Left lung (tissue), 10 donors: ENCODE results near the gene ZDHHC5. TPM values are rescaled to one million over a fixed set of nuclear protein-coding genes. Genes with fewer than 3 reads are reported as not detected.

Experiments
- ATAC-seq: fragments of 200-7000 bp; cut with Tn5 transposase; one replicate; pipeline ENCODE4 v1.9.1; 2020; ENCODE audit warnings: moderate library complexity
- DNase-seq, 4 donors: peaks; one replicate each; pipeline ENCODE4 v3.0.0-alpha.2; 2013 to 2020
- H3K27ac ChIP-seq, 2 donors: fragments of 200-600 bp; sonication (generic) in 1 of 2; one replicate each; pipeline versions ENCODE4 v1.5.0 to v1.8.0; 2020 to 2021
- H3K27me3 ChIP-seq, 2 donors: fragments of 200-600 bp; sonication (generic) in 1 of 2; one replicate each; pipeline versions ENCODE4 v1.5.0 to v1.8.0; 2020 to 2021
- H3K36me3 ChIP-seq, 2 donors: fragments of 200-600 bp; sonication (generic) in 1 of 2; one replicate each; pipeline versions ENCODE4 v1.5.0 to v1.8.0; 2020 to 2021
- H3K4me1 ChIP-seq, 2 donors: fragments of 200-600 bp; one replicate each; pipeline ENCODE4 v1.8.0; 2021
- H3K4me3 ChIP-seq, 2 donors: fragments of 200-600 bp; sonication (generic) in 1 of 2; one replicate each; pipeline versions ENCODE4 v1.5.0 to v1.8.0; 2020 to 2021; ENCODE audit warnings: mild to moderate bottlenecking in 1 of 2
- H3K9me3 ChIP-seq, 2 donors: fragments of 200-600 bp; sonication (generic) in 1 of 2; one replicate each; pipeline versions ENCODE4 v1.5.0 to v1.8.0; 2020 to 2021
- intact Hi-C, 2 donors: fragments of 100-400 bp; cut with DNase I; formaldehyde crosslinking; loops; one replicate each; pipeline versions ENCODE4 v1.11.2 to v1.14.2; 2022
- polyA plus RNA-seq, 6 donors: library from polyadenylated mRNA; unstranded; fragments of 120-200 nt; gene quantifications; one replicate each; pipeline ENCODE4 v1.2.1, GENCODE V29; 2013; ENCODE audit not compliant: insufficient read length in 6 of 6
- total RNA-seq, 2 donors: library from RNA; stranded (reverse); fragmentation: NEBNext Ultra II Directional; extraction: Animal tissue kit (Norgen Biotek cat#: 25700); gene quantifications; one replicate each; pipeline ENCODE4 v1.2.1, GENCODE V29; 2021
- TF ChIP-seq, protein P1 (sequence below), 2 donors: fragments of 200-600 bp; sonication (generic) in 1 of 2; IDR thresholded peaks; one replicate each; pipeline versions ENCODE4 v1.5.0 to v1.8.0; 2021; ENCODE audit warnings: antibody characterized with exemption in 2 of 2
- donor health status: DM: no; HTN: yes; CAD: no.
- donor health status: DM: no; HTN: no; CAD: no.

ZDHHC5 gene
- total and polyA plus RNA-seq, 8 donors = 37.5 to 83.6 (median 43.9) TPM

- Histone ChIP-seq H3K4me3 (no peak overlapping the region), H3K27ac (no peak overlapping the region), H3K27me3 (peaks cover 22 to 54% of the 10 kb centered on the region in 2 donors), H3K4me1 (peaks cover 36 to 69% of the 10 kb centered on the region in 2 donors), H3K36me3 (no peaks in the 10 kb centered on the region), H3K9me3 (no peaks in the 10 kb centered on the region)
- TF ChIP-seq, protein P1, sequence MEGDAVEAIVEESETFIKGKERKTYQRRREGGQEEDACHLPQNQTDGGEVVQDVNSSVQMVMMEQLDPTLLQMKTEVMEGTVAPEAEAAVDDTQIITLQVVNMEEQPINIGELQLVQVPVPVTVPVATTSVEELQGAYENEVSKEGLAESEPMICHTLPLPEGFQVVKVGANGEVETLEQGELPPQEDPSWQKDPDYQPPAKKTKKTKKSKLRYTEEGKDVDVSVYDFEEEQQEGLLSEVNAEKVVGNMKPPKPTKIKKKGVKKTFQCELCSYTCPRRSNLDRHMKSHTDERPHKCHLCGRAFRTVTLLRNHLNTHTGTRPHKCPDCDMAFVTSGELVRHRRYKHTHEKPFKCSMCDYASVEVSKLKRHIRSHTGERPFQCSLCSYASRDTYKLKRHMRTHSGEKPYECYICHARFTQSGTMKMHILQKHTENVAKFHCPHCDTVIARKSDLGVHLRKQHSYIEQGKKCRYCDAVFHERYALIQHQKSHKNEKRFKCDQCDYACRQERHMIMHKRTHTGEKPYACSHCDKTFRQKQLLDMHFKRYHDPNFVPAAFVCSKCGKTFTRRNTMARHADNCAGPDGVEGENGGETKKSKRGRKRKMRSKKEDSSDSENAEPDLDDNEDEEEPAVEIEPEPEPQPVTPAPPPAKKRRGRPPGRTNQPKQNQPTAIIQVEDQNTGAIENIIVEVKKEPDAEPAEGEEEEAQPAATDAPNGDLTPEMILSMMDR (IDR thresholded peaks at IDR 0.05) = peak in 1 of 2 donors; percentile 12
- DNase-seq (no peak), ATAC-seq (no peak)
- intact Hi-C loops = loop anchor here in 1 of 2 donors (5.0 kb wide), 1 partner anchor 77 kb away; the partner anchor contains the start of gene UBE2L6
These were observed 24.1 kb upstream of the ZDHHC5 start for GRCh38 chr11:57643802-57644201.

DNA sequence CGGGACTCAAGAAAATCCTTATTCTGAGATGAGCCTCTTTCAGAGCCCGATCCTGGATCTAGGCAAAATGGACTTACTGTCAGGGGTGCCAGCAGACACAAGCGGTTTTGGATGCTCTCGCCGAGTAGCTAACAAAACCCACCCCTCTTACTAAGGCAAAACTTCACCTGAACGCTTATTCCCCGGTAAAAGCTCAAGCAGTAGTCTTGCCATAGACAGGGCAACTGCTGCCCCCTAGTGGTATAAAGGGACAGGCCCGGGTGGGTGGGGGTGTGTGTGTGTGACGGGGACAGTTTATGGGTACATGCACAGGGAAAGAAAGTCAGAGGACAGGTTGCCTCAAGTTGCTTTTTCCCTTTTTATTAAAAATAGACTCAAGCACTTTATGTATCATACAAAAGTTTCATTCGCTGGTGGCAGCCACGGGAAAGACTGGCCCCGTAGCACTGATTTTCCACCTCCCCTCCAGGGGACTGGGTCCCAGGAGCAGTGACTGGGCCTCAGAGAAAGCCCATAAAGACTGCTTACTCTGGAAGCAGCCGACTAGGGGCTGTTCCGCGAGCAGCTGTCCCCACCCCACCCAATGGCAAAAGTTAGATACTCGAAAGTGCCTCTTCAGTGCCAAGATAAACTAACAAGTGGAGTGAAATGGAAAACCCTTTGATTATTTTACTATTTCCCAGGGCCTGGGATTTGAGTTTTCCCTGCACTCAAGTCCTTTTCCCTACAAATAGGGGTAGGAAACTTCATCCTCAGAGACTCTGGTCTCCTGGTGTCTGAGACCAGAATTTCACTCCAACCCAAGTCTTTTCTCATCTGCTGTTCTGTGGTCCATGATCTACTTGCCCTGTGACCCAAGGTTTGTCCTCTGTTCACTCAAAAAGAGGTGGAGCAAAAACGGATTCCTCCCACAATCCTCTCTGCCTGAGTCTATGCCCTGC lies 22.9 kb upstream of the ZDHHC5 start:
- intact Hi-C loops = loop anchor here in 1 of 2 donors (5.0 kb wide), 1 partner anchor 78 kb away; the partner anchor contains the start of gene UBE2L6
- peak; percentile 83 for ATAC-seq
- H3K4me1 ChIP-seq = peaks cover 31 to 67% of the 10 kb centered on the region in 2 donors

GRCh38 chr11:57645689-57646085 lies 22.2 kb upstream of the ZDHHC5 start:
- intact Hi-C loops = no loop called here
- ATAC-seq = no peak
- no peak for DNase-seq
- H3K36me3 ChIP-seq = no peaks in the 10 kb centered on the region
- H3K27me3 ChIP-seq = peaks cover 22 to 58% of the 10 kb centered on the region in 2 donors
- peak overlapping the region in 1 of 2 donors; percentile 33 for H3K27ac ChIP-seq
- H3K4me1 ChIP-seq = peaks cover 29 to 60% of the 10 kb centered on the region in 2 donors
- H3K4me3 ChIP-seq = no peak overlapping the region
- TF ChIP-seq, protein P1 (IDR thresholded peaks at IDR 0.05) = no peak
- no peaks in the 10 kb centered on the region for H3K9me3 ChIP-seq

More for the DNA sequence above, 22.9 kb upstream of the ZDHHC5 start:
- Histone ChIP-seq H3K27ac (peak overlapping the region; percentile 33 to 44), H3K27me3 (peaks cover 22 to 53% of the 10 kb centered on the region in 2 donors), H3K36me3 (no peaks in the 10 kb centered on the region), H3K9me3 (no peaks in the 10 kb centered on the region), H3K4me3 (no peak overlapping the region)
- TF ChIP-seq, protein P1 (IDR thresholded peaks at IDR 0.05) = peak; percentile 84 to 94
- DNase-seq = peak in 3 of 4 donors; percentile 80 to 90 (median 82)

GRCh38 chr11:57646194-57646798 lies 21.6 kb upstream of the ZDHHC5 start:
- no peak for ATAC-seq
- peaks cover 25 to 55% of the 10 kb centered on the region in 2 donors for H3K4me1 ChIP-seq

More at GRCh38 chr11:57646194-57646798, 21.6 kb upstream of the ZDHHC5 start:
- Histone ChIP-seq H3K27ac (no peak overlapping the region), H3K27me3 (peaks cover 22 to 64% of the 10 kb centered on the region in 2 donors), H3K4me3 (no peak overlapping the region), H3K9me3 (no peaks in the 10 kb centered on the region), H3K36me3 (no peaks in the 10 kb centered on the region)
- DNase-seq = no peak
- TF ChIP-seq, protein P1 (IDR thresholded peaks at IDR 0.05) = no peak
- intact Hi-C loops = no loop called here
